ENCODE data around the gene NOTUM.

The NOTUM gene

DNA sequence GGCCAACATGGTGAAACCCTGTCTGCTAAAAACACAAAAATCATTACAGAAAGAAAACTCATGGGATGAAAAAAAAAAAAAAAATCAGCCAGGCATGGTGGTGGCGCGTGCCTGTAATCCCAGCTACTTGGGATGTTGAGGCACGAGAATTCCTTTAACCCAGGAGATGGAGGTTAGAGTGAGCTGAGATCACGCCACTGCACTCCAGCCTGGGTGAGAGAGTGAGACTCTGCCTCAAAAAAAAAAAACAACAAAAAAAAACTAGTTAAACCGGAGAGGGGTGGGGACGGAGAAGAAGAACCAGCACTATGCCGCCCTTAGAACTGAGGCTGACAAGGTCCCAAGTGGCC lies 7.4 kb upstream of the NOTUM start:
- no peak overlapping the region for H3K4me3 ChIP-seq (ENCODE audit: low read depth, low read length)
- TF ChIP-seq, protein P1, sequence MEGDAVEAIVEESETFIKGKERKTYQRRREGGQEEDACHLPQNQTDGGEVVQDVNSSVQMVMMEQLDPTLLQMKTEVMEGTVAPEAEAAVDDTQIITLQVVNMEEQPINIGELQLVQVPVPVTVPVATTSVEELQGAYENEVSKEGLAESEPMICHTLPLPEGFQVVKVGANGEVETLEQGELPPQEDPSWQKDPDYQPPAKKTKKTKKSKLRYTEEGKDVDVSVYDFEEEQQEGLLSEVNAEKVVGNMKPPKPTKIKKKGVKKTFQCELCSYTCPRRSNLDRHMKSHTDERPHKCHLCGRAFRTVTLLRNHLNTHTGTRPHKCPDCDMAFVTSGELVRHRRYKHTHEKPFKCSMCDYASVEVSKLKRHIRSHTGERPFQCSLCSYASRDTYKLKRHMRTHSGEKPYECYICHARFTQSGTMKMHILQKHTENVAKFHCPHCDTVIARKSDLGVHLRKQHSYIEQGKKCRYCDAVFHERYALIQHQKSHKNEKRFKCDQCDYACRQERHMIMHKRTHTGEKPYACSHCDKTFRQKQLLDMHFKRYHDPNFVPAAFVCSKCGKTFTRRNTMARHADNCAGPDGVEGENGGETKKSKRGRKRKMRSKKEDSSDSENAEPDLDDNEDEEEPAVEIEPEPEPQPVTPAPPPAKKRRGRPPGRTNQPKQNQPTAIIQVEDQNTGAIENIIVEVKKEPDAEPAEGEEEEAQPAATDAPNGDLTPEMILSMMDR (IDR thresholded peaks at IDR 0.05; ENCODE audit: insufficient read depth, low read length, missing control alignments), result no peak
- ChIA-PET CTCF (interaction anchor here (1.1 to 3.7 kb wide), 6 partner anchors 8 to 62 kb away, joined by 3 to 30 read pairs (median 11); partner anchors contain the start of genes CENPX, LRRC45 and RAC3), POLR2A (no interaction called here)
- DNase-seq (ENCODE audit: low read depth, low spot score), result no peak

DNA sequence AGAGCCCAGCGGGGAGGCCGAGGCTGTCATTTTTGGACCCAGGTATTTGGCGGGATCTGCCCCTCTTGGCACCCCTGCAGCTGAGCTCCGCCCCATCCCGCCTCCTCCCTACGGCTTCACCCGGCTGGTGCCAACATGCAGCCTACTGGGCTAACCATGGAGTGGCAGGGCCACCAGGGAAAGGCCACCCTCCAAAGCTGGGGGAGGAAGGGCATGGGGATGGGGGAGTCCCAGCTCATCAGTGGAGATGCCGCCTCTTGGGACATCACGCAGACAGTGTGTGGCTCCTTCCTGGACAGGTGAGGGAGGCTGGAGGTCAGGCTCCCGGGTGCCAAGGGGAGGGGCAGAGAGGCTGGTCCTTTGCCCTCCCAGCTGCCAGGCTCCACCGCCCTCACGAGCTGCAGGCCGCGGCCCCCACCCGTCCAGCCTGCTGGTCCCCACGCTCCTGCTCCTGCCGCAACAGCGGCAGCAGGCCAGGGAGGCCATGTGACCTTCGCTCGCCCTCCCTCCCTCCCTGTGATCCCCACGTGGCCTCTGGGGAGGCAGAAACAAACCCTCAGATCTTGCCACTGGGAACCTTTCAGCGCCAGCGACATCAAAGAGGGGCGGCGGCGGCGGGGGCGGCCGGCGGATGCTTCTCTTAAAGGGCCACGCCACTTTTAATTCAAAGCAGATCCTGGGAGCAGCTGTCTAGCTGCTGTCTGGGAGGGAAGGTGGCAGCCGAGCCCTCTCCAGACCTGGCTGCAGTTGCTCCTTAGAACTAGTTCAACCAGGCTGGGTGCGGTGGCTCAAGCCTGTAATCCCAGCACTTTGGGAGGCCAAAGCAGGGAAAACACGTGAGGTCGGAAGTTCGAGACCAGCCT lies 6.8 kb upstream of the NOTUM start:
- no peak for DNase-seq (ENCODE audit: low read depth, low spot score)
- H3K4me3 ChIP-seq (ENCODE audit: low read depth, low read length), result no peak overlapping the region; the same call in 1 of the 2 replicates
- CTCF ChIA-PET, result interaction anchor here (1.1 to 3.7 kb wide), 7 partner anchors 8 to 63 kb away, joined by 3 to 30 read pairs (median 7); partner anchors contain the start of genes CENPX, LRRC45 and RAC3
- POLR2A ChIA-PET, result no interaction called here
- TF ChIP-seq, protein P1 (IDR thresholded peaks at IDR 0.05; ENCODE audit: insufficient read depth, low read length, missing control alignments), result no peak

DNA sequence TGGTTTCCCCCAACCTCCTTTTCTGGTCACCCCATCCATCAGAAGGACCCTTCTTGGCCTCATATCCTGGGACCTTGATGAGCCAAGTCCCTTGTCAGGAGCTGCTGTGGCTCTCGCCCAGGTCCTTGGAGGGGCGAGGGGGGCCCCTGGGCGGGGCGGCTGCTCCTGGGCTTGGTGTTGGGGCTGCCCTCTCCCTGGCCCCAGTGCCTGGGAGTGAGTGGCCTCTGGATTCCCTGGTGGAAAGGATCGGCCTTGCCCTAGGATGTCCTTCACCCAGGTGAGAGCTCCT lies 6.2 kb upstream of the NOTUM start:
- POLR2A ChIA-PET, result interaction anchor here (0.7 kb wide), 1 partner anchor 10 kb away, joined by 3 read pairs; no protein-coding TSS in a partner anchor
- DNase-seq (ENCODE audit: low read depth, low spot score), result no peak
- no peak overlapping the region for H3K4me3 ChIP-seq (ENCODE audit: low read depth, low read length)
- TF ChIP-seq, protein P1 (IDR thresholded peaks at IDR 0.05; ENCODE audit: insufficient read depth, low read length, missing control alignments), result no peak
- CTCF ChIA-PET, result interaction anchor here (1.1 to 3.7 kb wide), 6 partner anchors 8 to 64 kb away, joined by 3 to 30 read pairs (median 11); partner anchors contain the start of genes CENPX, LRRC45 and RAC3

DNA sequence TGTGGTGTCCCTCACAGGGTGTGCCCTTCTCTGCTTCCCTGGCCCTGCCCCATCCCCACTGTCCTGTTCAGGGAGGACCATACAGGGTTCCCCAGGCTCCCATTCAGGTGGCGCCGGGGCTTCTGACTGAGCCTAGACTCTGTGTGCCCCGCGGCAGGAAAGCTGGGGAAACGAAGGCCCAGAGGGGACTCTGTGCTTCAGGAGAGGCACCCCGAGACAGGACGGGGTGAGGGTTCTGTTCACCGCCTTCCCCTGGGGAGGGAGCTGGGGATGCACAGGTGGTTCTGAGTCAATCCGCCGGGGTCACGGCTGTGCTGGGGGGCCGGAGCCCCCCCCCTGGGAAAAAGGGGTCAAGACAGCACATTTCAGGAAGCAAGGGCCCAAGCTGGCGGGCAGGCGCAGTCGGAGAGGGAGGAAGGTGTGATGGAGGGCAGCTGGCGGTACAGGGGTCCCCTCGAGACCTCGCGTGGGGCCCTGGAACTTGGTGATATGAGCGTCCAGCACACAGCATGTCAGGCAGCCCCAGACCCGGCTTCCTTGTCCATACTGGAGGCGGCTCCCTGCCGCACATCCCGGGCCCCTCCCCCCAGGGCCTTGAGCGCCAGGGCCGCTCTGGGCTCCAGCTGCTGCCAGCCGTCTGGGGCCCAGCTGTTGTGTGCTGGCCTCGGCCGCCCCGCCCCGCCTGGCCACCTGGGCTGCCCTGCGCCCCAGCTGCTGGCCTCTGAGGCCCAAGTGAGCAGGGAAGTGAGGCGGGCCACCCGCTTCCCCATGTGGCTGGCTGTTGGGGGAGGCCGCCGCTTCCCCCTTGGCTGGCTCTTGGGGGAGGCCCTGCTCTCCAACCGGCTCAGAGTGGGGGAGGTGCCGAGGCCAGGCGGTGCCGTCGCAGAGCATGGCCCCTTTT lies 5.6 kb upstream of the NOTUM start:
- H3K4me3 ChIP-seq (ENCODE audit: low read depth, low read length), result no peak overlapping the region
- ChIA-PET CTCF (interaction anchor here (1.3 to 3.7 kb wide), 3 partner anchors 12 to 54 kb away, joined by 3 to 30 read pairs (median 15); partner anchors contain the start of genes CENPX and LRRC45), POLR2A (interaction anchor here (0.7 kb wide), 1 partner anchor 10 kb away, joined by 3 read pairs; no protein-coding TSS in a partner anchor)
- TF ChIP-seq, protein P1 (IDR thresholded peaks at IDR 0.05; ENCODE audit: insufficient read depth, low read length, missing control alignments), result no peak
- no peak for DNase-seq (ENCODE audit: low read depth, low spot score)

DNA sequence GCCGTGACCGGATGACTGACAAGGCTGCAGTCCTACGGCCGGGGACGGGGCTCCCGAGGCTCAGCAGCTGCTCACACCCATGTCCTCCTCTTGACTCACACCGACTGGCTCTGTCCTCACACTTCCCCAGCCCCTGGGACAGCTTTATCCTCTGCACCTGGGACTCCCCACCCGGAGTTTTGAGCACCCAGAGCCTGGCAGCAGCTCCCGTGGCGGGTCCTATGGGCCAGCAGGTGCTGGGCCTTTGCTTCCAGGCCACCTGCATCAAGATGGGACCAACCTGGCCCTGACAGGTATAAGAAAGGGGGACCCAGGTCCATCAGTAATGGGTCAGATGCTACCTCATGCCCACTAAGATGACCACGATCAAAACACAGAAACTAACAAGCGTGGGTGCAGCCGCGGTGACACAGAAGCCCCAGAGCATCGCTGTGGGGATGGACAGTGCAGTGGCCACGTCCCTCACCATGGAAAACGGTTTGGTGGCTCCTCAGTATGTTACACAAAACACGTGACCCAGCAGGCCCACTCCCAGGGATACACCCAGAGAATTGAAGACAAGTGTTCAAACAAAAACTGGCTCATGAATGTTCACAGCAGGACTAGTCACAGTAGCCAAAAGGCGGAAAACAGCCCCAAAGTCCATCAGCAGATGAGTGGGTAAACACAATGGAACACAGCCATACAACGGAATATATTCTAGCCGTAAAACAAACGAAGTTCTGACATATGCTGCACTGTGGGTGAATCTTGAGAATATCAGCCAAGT lies 3.3 kb upstream of the NOTUM start:
- TF ChIP-seq, protein P1 (IDR thresholded peaks at IDR 0.05; ENCODE audit: insufficient read depth, low read length, missing control alignments), result no peak
- CTCF ChIA-PET, result interaction anchor here (0.9 to 7.0 kb wide), 3 partner anchors 8 to 66 kb away, joined by 3 to 290 read pairs (median 4); partner anchors contain the start of genes CENPX and LRRC45
- DNase-seq (ENCODE audit: low read depth, low spot score), result no peak
- POLR2A ChIA-PET, result no interaction called here
- H3K4me3 ChIP-seq (ENCODE audit: low read depth, low read length), result no peak overlapping the region
